ENCODE results near the gene GLYATL1B.
"Not testable (repeated sequence)": the region's sequence is repeated elsewhere in the genome, so short reads cannot be mapped to it uniquely, and the experiment has no call there.

The GLYATL1B gene

GRCh38 chr11:59106363-59107336 lies 20.5 kb downstream of the GLYATL1B start, which contains the start of gene FAM111B:
Gene FAM111B, plus strand, starts transcription at chr11:59107237. Its CDS starts 2,389 bp downstream, at chr11:59109626.
- H3K27ac ChIP-seq: no peak within 1 kb of the TSS
- no peak within 1 kb of the TSS for H3K4me3 ChIP-seq (ENCODE audit: low read depth, low read length)
- no peak for TF ChIP-seq CTCF (IDR thresholded peaks at IDR 0.05; ENCODE audit: low read depth, low read length)
- no peak for DNase-seq
- H3K9me3 ChIP-seq (ENCODE audit: severe bottlenecking): no peaks in the 10 kb centered on the region
- no peaks in the 10 kb centered on the region for H3K36me3 ChIP-seq
- H3K27me3 ChIP-seq (ENCODE audit: insufficient read depth, low read depth, severe bottlenecking): peaks cover 26% of the 10 kb centered on the region

- H3K27me3 ChIP-seq (ENCODE audit: insufficient read depth, low read depth, severe bottlenecking): peaks cover 30% of the 10 kb centered on the region
- not testable (repeated sequence) for H3K4me3 ChIP-seq (ENCODE audit: low read depth, low read length); H3K9me3 ChIP-seq (ENCODE audit: severe bottlenecking); H3K27ac ChIP-seq; DNase-seq; H3K36me3 ChIP-seq
Observed at GRCh38 chr11:59107721-59108120, 21.6 kb downstream of the GLYATL1B start.

GRCh38 chr11:59112494-59112893 lies 26.4 kb downstream of the GLYATL1B start:
- H3K27me3 ChIP-seq (ENCODE audit: insufficient read depth, low read depth, severe bottlenecking): peaks cover 24% of the 10 kb centered on the region
- H3K36me3 ChIP-seq: no peaks in the 10 kb centered on the region
- no peak overlapping the region for H3K4me3 ChIP-seq (ENCODE audit: low read depth, low read length)
- no peak for TF ChIP-seq CTCF (IDR thresholded peaks at IDR 0.05; ENCODE audit: low read depth, low read length)
- no peak for DNase-seq
- no peak overlapping the region for H3K27ac ChIP-seq
- no peaks in the 10 kb centered on the region for H3K9me3 ChIP-seq (ENCODE audit: severe bottlenecking)

GRCh38 chr11:59114344-59114743 lies 28.2 kb downstream of the GLYATL1B start:
- Histone ChIP-seq H3K36me3 (no peaks in the 10 kb centered on the region), H3K27me3 (ENCODE audit: insufficient read depth, low read depth, severe bottlenecking) (peaks cover 21% of the 10 kb centered on the region), H3K4me3 (ENCODE audit: low read depth, low read length) (no peak overlapping the region), H3K9me3 (ENCODE audit: severe bottlenecking) (no peaks in the 10 kb centered on the region), H3K27ac (no peak overlapping the region)
- DNase-seq: no peak
- TF ChIP-seq CTCF (IDR thresholded peaks at IDR 0.05; ENCODE audit: low read depth, low read length): no peak

- Histone ChIP-seq H3K9me3 (ENCODE audit: severe bottlenecking) (no peaks in the 10 kb centered on the region), H3K27me3 (ENCODE audit: insufficient read depth, low read depth, severe bottlenecking) (peaks cover 16% of the 10 kb centered on the region), H3K4me3 (ENCODE audit: low read depth, low read length) (no peak overlapping the region), H3K27ac (no peak overlapping the region), H3K36me3 (no peaks in the 10 kb centered on the region)
- DNase-seq: no peak
- no peak for TF ChIP-seq CTCF (IDR thresholded peaks at IDR 0.05; ENCODE audit: low read depth, low read length)
Observed at GRCh38 chr11:59115553-59115952, 29.4 kb downstream of the GLYATL1B start.

- no peaks in the 10 kb centered on the region for H3K36me3 ChIP-seq
- no peaks in the 10 kb centered on the region for H3K9me3 ChIP-seq (ENCODE audit: severe bottlenecking)
- H3K27me3 ChIP-seq (ENCODE audit: insufficient read depth, low read depth, severe bottlenecking): peaks cover 16% of the 10 kb centered on the region
- TF ChIP-seq CTCF (IDR thresholded peaks at IDR 0.05; ENCODE audit: low read depth, low read length): no peak
- H3K27ac ChIP-seq: no peak overlapping the region
- H3K4me3 ChIP-seq (ENCODE audit: low read depth, low read length): no peak overlapping the region
- DNase-seq: no peak
Observed at GRCh38 chr11:59117774-59118173, 31.7 kb downstream of the GLYATL1B start.
